B cell (primary cell): ENCODE measurements around the gene DENND2A. TPM values are rescaled to one million over a fixed set of nuclear protein-coding genes. Genes with fewer than 3 reads are reported as not detected.
A peak's percentile ranks its signal among the peaks of the same experiment; 100 is the strongest.

ENCODE experiments used
- ATAC-seq: fragments of 200-7000 bp; cut with Tn5 transposase; one replicate; pipeline ENCODE4 v1.10.0; 2021; ENCODE audit warnings: low read depth, mild to moderate bottlenecking, moderate number of reproducible peaks, moderate library complexity
- CTCF ChIA-PET: fragments of 350-600 bp; sonication (Branson Sonifier 250); formaldehyde crosslinking; loops from one replicate; lab custom pipeline; 2021; ENCODE audit warnings: antibody characterized with exemption, inconsistent platforms; lab: Charles Lee
- POLR2A ChIA-PET: fragments of 350-600 bp; sonication (Branson Sonifier 250); formaldehyde crosslinking; loops from one replicate; lab custom pipeline; 2021; ENCODE audit warnings: antibody characterized with exemption; lab: Charles Lee
- DNase-seq: peaks from one replicate; pipeline ENCODE4 v3.0.0; 2013
- H2AFZ ChIP-seq: 2 replicates; pipeline ENCODE4 v1.6.1; 2012; ENCODE audit warnings: mild to moderate bottlenecking, low read depth, low read length; ENCODE audit not compliant: insufficient read depth, poor library complexity, severe bottlenecking
- H3K27ac ChIP-seq, 2 donors: 1 replicate in 1 of 2; 2 replicates in 1 of 2; pipeline ENCODE4 v1.5.1; 2012 to 2013; ENCODE audit warnings: low read length in 2 of 2, mild to moderate bottlenecking in 2 of 2, moderate library complexity in 1 of 2
- H3K27me3 ChIP-seq, 4 experiments: fragments of 200-600 bp in 1 of 4; sonication (generic) in 1 of 4; replicated peaks in 1 of 4; 1 replicate in 2 of 4; 2 replicates in 2 of 4; pipeline versions ENCODE4 v1.6.1 to v1.7.0; 2013 to 2016; ENCODE audit warnings: low read length in 3 of 4, mild to moderate bottlenecking in 2 of 4, mixed read lengths in 1 of 4, moderate library complexity in 1 of 4; ENCODE audit not compliant: insufficient read depth in 4 of 4, control insufficient read depth in 3 of 4; ENCODE audit errors: control extremely low read depth in 1 of 4
- H3K36me3 ChIP-seq, 2 experiments: replicated peaks in 1 of 2; 1 replicate in 1 of 2; 2 replicates in 1 of 2; pipeline versions ENCODE4 v1.6.1 to v1.7.1; 2013; ENCODE audit warnings: low read length in 1 of 2; ENCODE audit not compliant: insufficient read depth in 2 of 2, control insufficient read depth in 1 of 2; ENCODE audit errors: control extremely low read depth in 1 of 2, extremely low read depth in 1 of 2
- H3K4me1 ChIP-seq, 2 donors: fragments of 200-600 bp in 1 of 2; sonication (generic) in 1 of 2; 1 replicate in 1 of 2; 2 replicates in 1 of 2; pipeline versions ENCODE4 v1.5.1 to v1.6.1; 2013 to 2017; ENCODE audit warnings: low read length in 2 of 2; ENCODE audit not compliant: control insufficient read depth in 2 of 2, insufficient read depth in 2 of 2
- H3K4me2 ChIP-seq: replicated peaks from 2 replicates; pipeline ENCODE3; 2012; ENCODE audit warnings: mild to moderate bottlenecking, low read depth, low read length; ENCODE audit not compliant: poor library complexity, severe bottlenecking
- H3K4me3 ChIP-seq, 5 experiments: fragments of 200-600 bp in 1 of 5; sonication (generic) in 1 of 5; 1 replicate in 3 of 5; 2 replicates in 2 of 5; pipeline versions ENCODE4 v1.5.1 to v1.7.0; 2011 to 2016; ENCODE audit warnings: low read length in 4 of 5, mild to moderate bottlenecking in 4 of 5, low read depth in 2 of 5, control low read depth in 1 of 5, moderate library complexity in 1 of 5; ENCODE audit not compliant: insufficient read depth in 1 of 5; ENCODE audit errors: control extremely low read depth in 1 of 5, extremely low read depth in 1 of 5
- H3K79me2 ChIP-seq: fragments of 200-600 bp; sonication (generic); one replicate; pipeline ENCODE4 v1.6.0; 2016; ENCODE audit warnings: low read length; ENCODE audit not compliant: control insufficient read depth, insufficient read depth
- H3K9ac ChIP-seq: fragments of 200-600 bp; sonication (generic); 2 replicates; pipeline ENCODE4 v1.6.1; 2017; ENCODE audit warnings: mild to moderate bottlenecking, low read length, moderate library complexity
- H3K9me3 ChIP-seq, 3 donors: one replicate each; pipeline versions ENCODE4 v1.6.1 to v1.7.1; 2013; ENCODE audit warnings: low read length in 2 of 3; ENCODE audit not compliant: control insufficient read depth in 2 of 3, insufficient read depth in 1 of 3; ENCODE audit errors: control extremely low read depth in 1 of 3
- H4K20me1 ChIP-seq: 2 replicates; pipeline ENCODE4 v1.6.0; 2012; ENCODE audit warnings: mild to moderate bottlenecking, low read length; ENCODE audit not compliant: insufficient read depth, control insufficient read depth, poor library complexity, severe bottlenecking
- H3K27ac Mint-ChIP-seq: one replicate; pipeline ENCODE4 v1.8.0; 2021; ENCODE audit warnings: mixed read lengths
- H3K27me3 Mint-ChIP-seq: one replicate; pipeline ENCODE4 v1.8.0; 2021; ENCODE audit warnings: mixed read lengths
- H3K4me1 Mint-ChIP-seq: one replicate; pipeline ENCODE4 v1.8.0; 2021; ENCODE audit warnings: mixed read lengths
- H3K4me3 Mint-ChIP-seq: one replicate; pipeline ENCODE4 v1.8.0; 2021; ENCODE audit warnings: mixed read lengths
- H3K9me3 Mint-ChIP-seq: one replicate; pipeline ENCODE4 v1.8.0; 2022; ENCODE audit warnings: mixed read lengths; ENCODE audit not compliant: insufficient read depth
- CTCF ChIP-seq: fragments of 200-600 bp; IDR thresholded peaks from one replicate; pipeline ENCODE4 v1.8.0; 2022; ENCODE audit warnings: antibody characterized with exemption, mild to moderate bottlenecking
- EZH2 ChIP-seq: IDR thresholded peaks from 2 replicates; pipeline ENCODE4 v1.6.1; 2012; ENCODE audit warnings: borderline replicate concordance, low read depth, mild to moderate bottlenecking, moderate library complexity, low read length; ENCODE audit not compliant: insufficient read depth, poor library complexity, severe bottlenecking
- WGBS: methylation state at CpG from one replicate; pipeline ENCODE4 v1.1.5; 2013; ENCODE audit warnings: missing lambda C conversion rate; ENCODE audit not compliant: insufficient coverage; 5-methylcytosine and 5-hydroxymethylcytosine counted together
- intact Hi-C: fragments of 100-400 bp; cut with micrococcal nuclease; formaldehyde crosslinking; loops from one replicate; pipeline ENCODE4 v1.10.0; 2022
- polyA minus RNA-seq: library from RNA; depleted of rRNA, polyadenylated mRNA; stranded (reverse); fragments of >200 nt; gene quantifications from 2 replicates; pipeline ENCODE4 v1.2.3, GENCODE V29; 2012
- polyA plus RNA-seq: library from polyadenylated mRNA; depleted of rRNA; stranded (reverse); fragments of >200 nt; gene quantifications from 2 replicates; pipeline ENCODE4 v1.2.3, GENCODE V29; 2012
- total RNA-seq, 2 donors: library from RNA; stranded (reverse); fragments of 120-200 nt in 1 of 2; gene quantifications; 1 replicate in 1 of 2; 2 replicates in 1 of 2; pipeline versions ENCODE4 v1.2.3 to v1.2.4, GENCODE V29; 2013 to 2022

Gene DENND2A
- total RNA-seq (not detected in 2 replicates), polyA plus RNA-seq (0.03 and 0.31 TPM in 2 replicates), polyA minus RNA-seq (0.26 TPM in 1 of 2 replicates, not detected in the other)
- total RNA-seq (2013), result 0.68 TPM

GRCh38 chr7:140640727-140641523 is at the start of gene DENND2A:
Gene DENND2A (minus strand): TSS chr7:140640813. CDS start chr7:140602397, 38,416 bp downstream.
- H3K4me2 ChIP-seq, result peak within 1 kb of the TSS; percentile 94
- peak within 1 kb of the TSS; percentile 62 for H3K9ac ChIP-seq
- peaks cover 0 to 60% (median 30%) of the 10 kb centered on the region in 4 experiments for H3K27me3 ChIP-seq
- H3K36me3 ChIP-seq, result no peaks in the 10 kb centered on the region
- Mint-ChIP-seq H3K4me1 (peaks cover 26% of the 10 kb centered on the region), H3K27ac (peak within 1 kb of the TSS; percentile 77), H3K27me3 (peaks cover 48% of the 10 kb centered on the region), H3K9me3 (no peaks in the 10 kb centered on the region), H3K4me3 (peak within 1 kb of the TSS; percentile 99)
- H4K20me1 ChIP-seq, result no peaks in the 10 kb centered on the region
- peaks cover 28 to 29% of the 10 kb centered on the region in 2 donors for H3K4me1 ChIP-seq
- intact Hi-C loops, result no loop called here
- H3K27ac ChIP-seq, result no peak within 1 kb of the TSS
- WGBS, result 6% methylated on average over 78 of the region's 78 CpGs
- CTCF ChIA-PET, result interaction anchor here (1.3 to 1.5 kb wide), 2 partner anchors 9 to 13 kb away, joined by 5 to 6 read pairs; no protein-coding TSS in a partner anchor
- TF ChIP-seq CTCF, result no peak
- peak; percentile 60 for TF ChIP-seq EZH2
- no peaks in the 10 kb centered on the region for H3K79me2 ChIP-seq
- peaks cover 0 to 25% (median 0%) of the 10 kb centered on the region in 3 donors for H3K9me3 ChIP-seq
- ATAC-seq (peak; percentile 55), DNase-seq (peak; percentile 47)
- peak within 1 kb of the TSS; percentile 76 for H2AFZ ChIP-seq
- peak within 1 kb of the TSS in 4 of 5 experiments; percentile 44 to 61 (median 54) for H3K4me3 ChIP-seq
- POLR2A ChIA-PET, result no interaction called here
